ENCODE data around the gene PCDHGC3. TPM values are rescaled to one million over a fixed set of nuclear protein-coding genes. Genes with fewer than 3 reads are reported as not detected.

Gene PCDHGC3
- total RNA-seq, 2 experiments from 2014 or later = 27.2 to 59.7 TPM

DNA sequence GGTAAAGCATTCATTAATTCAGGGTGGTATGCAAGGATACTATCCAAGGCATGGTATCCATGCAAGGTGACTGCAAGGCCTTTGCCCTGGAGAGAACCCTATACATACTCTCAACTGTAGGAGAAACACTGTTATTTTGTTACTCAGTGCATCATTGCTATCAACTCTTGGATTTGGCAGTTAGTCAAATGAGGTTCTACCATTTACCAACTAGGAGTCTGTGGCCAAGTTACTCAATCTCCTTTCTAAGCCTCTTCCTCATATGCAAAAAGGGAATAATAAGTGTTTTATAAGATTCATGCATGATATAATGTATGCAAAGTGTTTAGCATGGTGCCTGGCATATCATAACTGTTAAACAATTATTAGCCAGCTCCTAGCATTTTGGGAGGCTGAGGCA is 4.0 kb downstream of the PCDHGC3 start:
- peaks cover 86% of the 10 kb centered on the region for H3K4me1 ChIP-seq (ENCODE audit: insufficient read depth, low read length, poor library complexity, severe bottlenecking)
- ChIA-PET CTCF (ENCODE audit: unreplicated experiment) (interaction anchor here (1.1 kb wide), 1 partner anchor 79 kb away, joined by 3 read pairs; no protein-coding TSS in a partner anchor), POLR2A (interaction anchor here (0.8 to 8.2 kb wide), 12 partner anchors 10 to 159 kb away, joined by 3 to 109 read pairs (median 6); partner anchors contain the start of genes PCDHGC5 and TAF7)
- peaks cover 81% of the 10 kb centered on the region for H3K79me2 ChIP-seq (ENCODE audit: insufficient read depth, low read depth, low read length)
- no peak for DNase-seq (ENCODE audit: low spot score)
- H2AFZ ChIP-seq (ENCODE audit: low read length) = no peak overlapping the region
- H3K9me2 ChIP-seq (ENCODE audit: insufficient read depth, low read length) = no peaks in the 10 kb centered on the region
- peaks cover 24% of the 10 kb centered on the region; the same call in 1 of the 2 replicates for H3K36me3 ChIP-seq (ENCODE audit: insufficient read depth, low read length)
- intact Hi-C loops (cut with micrococcal nuclease; ENCODE audit: unreplicated experiment) = loop anchor here (1.0 to 5.0 kb wide), 2 partner anchors 28 to 117 kb away; partner anchors contain the start of gene PCDHGA5
- H3K4me3 ChIP-seq (ENCODE audit: low read depth, low read length, poor library complexity, severe bottlenecking) = peak overlapping the region; percentile 79
- H3K9me3 ChIP-seq (ENCODE audit: low read length) = no peaks in the 10 kb centered on the region
- H3K27ac ChIP-seq (ENCODE audit: low read depth, low read length, poor library complexity, severe bottlenecking) = peak overlapping the region; percentile 65
- no peaks in the 10 kb centered on the region for H4K20me1 ChIP-seq (ENCODE audit: insufficient read depth, low read length)
- TF ChIP-seq, protein P1, sequence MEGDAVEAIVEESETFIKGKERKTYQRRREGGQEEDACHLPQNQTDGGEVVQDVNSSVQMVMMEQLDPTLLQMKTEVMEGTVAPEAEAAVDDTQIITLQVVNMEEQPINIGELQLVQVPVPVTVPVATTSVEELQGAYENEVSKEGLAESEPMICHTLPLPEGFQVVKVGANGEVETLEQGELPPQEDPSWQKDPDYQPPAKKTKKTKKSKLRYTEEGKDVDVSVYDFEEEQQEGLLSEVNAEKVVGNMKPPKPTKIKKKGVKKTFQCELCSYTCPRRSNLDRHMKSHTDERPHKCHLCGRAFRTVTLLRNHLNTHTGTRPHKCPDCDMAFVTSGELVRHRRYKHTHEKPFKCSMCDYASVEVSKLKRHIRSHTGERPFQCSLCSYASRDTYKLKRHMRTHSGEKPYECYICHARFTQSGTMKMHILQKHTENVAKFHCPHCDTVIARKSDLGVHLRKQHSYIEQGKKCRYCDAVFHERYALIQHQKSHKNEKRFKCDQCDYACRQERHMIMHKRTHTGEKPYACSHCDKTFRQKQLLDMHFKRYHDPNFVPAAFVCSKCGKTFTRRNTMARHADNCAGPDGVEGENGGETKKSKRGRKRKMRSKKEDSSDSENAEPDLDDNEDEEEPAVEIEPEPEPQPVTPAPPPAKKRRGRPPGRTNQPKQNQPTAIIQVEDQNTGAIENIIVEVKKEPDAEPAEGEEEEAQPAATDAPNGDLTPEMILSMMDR (conservative IDR thresholded peaks at IDR 0.05; ENCODE audit: low read length) = no peak
- TF ChIP-seq EZH2phosphoT487 (IDR thresholded peaks at IDR 0.05; ENCODE audit: borderline replicate concordance, low read depth, low read length) = no peak
- BruUV-seq (replicated peaks) = no TSS peak
- H3K4me2 ChIP-seq (ENCODE audit: low read length) = peak overlapping the region; percentile 84

DNA sequence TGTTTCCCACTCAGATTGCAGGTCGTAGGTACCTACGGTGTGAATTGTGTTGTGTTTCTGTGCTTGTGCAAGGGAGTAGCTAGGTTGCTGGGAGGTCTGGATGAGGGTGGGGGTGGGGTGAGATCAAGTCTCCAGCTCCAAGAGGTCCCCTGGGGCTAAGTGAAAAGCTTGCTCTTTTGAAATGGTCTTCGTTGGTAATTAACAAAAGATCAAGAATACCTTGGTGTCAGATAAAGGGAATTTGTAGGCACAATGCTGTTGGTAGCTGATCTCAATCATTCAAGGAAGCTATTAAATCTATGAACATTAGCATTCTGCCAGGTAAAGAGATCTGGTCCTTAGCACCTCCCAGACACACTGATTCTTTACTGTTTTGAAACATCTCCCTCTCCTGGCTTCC is 8.1 kb downstream of the PCDHGC3 start:
- no TSS peak for BruUV-seq (replicated peaks)
- peak overlapping the region; percentile 64 for H3K4me3 ChIP-seq (ENCODE audit: low read depth, low read length, poor library complexity, severe bottlenecking)
- peaks cover 72% of the 10 kb centered on the region for H3K4me1 ChIP-seq (ENCODE audit: insufficient read depth, low read length, poor library complexity, severe bottlenecking)
- intact Hi-C loops (cut with micrococcal nuclease; ENCODE audit: unreplicated experiment) = no loop called here
- TF ChIP-seq EZH2phosphoT487 (IDR thresholded peaks at IDR 0.05; ENCODE audit: borderline replicate concordance, low read depth, low read length) = no peak
- TF ChIP-seq, protein P1 (conservative IDR thresholded peaks at IDR 0.05; ENCODE audit: low read length) = no peak
- peaks cover 62% of the 10 kb centered on the region for H3K79me2 ChIP-seq (ENCODE audit: insufficient read depth, low read depth, low read length)
- no peak overlapping the region for H2AFZ ChIP-seq (ENCODE audit: low read length)
- ChIA-PET CTCF (ENCODE audit: unreplicated experiment) (interaction anchor here (0.6 to 1.1 kb wide), 2 partner anchors 23 to 114 kb away, joined by 3 read pairs; partner anchors contain the start of gene PCDHGB3), POLR2A (interaction anchor here (0.6 to 8.2 kb wide), 8 partner anchors 9 to 1896 kb away, joined by 3 to 109 read pairs (median 6); partner anchors contain the start of gene PCDHGB2)
- H3K9me2 ChIP-seq (ENCODE audit: insufficient read depth, low read length) = no peaks in the 10 kb centered on the region
- peak overlapping the region; percentile 20 for H3K27ac ChIP-seq (ENCODE audit: low read depth, low read length, poor library complexity, severe bottlenecking)
- 0 out of 2 replicates have a peak, but pooled peaks cover 6% of the 10 kb centered on the region for H4K20me1 ChIP-seq (ENCODE audit: insufficient read depth, low read length)
- no peaks in the 10 kb centered on the region for H3K9me3 ChIP-seq (ENCODE audit: low read length)
- peaks cover 55% of the 10 kb centered on the region for H3K36me3 ChIP-seq (ENCODE audit: insufficient read depth, low read length)
- no peak for DNase-seq (ENCODE audit: low spot score)
- peak overlapping the region; percentile 70 for H3K4me2 ChIP-seq (ENCODE audit: low read length)

DNA sequence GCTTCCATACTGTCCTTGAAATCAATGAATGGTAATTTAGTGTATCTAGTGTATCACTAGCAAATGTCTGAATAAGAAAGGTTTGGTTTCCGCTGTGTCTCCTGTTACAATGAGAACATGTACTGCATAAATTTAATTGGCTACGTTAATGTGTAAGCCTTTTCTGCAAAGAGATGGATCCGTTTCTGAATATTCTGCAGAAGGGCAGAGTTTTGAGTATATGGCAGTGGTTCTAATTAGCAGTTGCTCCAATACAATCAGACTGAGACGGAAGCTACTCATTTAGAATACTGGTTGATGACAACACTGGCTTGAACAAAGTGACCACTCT is 8.5 kb downstream of the PCDHGC3 start:
- TF ChIP-seq, protein P1 (conservative IDR thresholded peaks at IDR 0.05; ENCODE audit: low read length) = no peak
- no peak for TF ChIP-seq EZH2phosphoT487 (IDR thresholded peaks at IDR 0.05; ENCODE audit: borderline replicate concordance, low read depth, low read length)
- BruUV-seq (replicated peaks) = no TSS peak
- Histone ChIP-seq H3K9me3 (ENCODE audit: low read length) (no peaks in the 10 kb centered on the region), H4K20me1 (ENCODE audit: insufficient read depth, low read length) (0 out of 2 replicates have a peak, but pooled peaks cover 6% of the 10 kb centered on the region), H3K79me2 (ENCODE audit: insufficient read depth, low read depth, low read length) (peaks cover 58% of the 10 kb centered on the region), H2AFZ (ENCODE audit: low read length) (no peak overlapping the region), H3K36me3 (ENCODE audit: insufficient read depth, low read length) (peaks cover 57% of the 10 kb centered on the region), H3K9me2 (ENCODE audit: insufficient read depth, low read length) (no peaks in the 10 kb centered on the region), H3K4me1 (ENCODE audit: insufficient read depth, low read length, poor library complexity, severe bottlenecking) (peaks cover 69% of the 10 kb centered on the region), H3K4me2 (ENCODE audit: low read length) (peak overlapping the region; percentile 70), H3K4me3 (ENCODE audit: low read depth, low read length, poor library complexity, severe bottlenecking) (peak overlapping the region; percentile 64), H3K27ac (ENCODE audit: low read depth, low read length, poor library complexity, severe bottlenecking) (peak overlapping the region; percentile 20)
- CTCF ChIA-PET (ENCODE audit: unreplicated experiment) = interaction anchor here (0.6 to 1.1 kb wide), 2 partner anchors 23 to 115 kb away, joined by 3 read pairs; partner anchors contain the start of gene PCDHGB3
- POLR2A ChIA-PET = interaction anchor here (0.8 to 8.2 kb wide), 6 partner anchors 9 to 124 kb away, joined by 3 to 109 read pairs (median 4); partner anchors contain the start of gene PCDHGB2
- intact Hi-C loops (cut with micrococcal nuclease; ENCODE audit: unreplicated experiment) = no loop called here
- no peak for DNase-seq (ENCODE audit: low spot score)
